ACHN (cell line): ENCODE measurements around the gene GGTLC3.
"Not testable (repeated sequence)": the region's sequence is repeated elsewhere in the genome, so short reads cannot be mapped to it uniquely, and the experiment has no call there.

ENCODE experiments used
- DNase-seq: peaks from one replicate; pipeline ENCODE4 v3.0.0-alpha.2; 2015
- in situ Hi-C: cut with HindIII; loops from 2 replicates; pipeline ENCODE4 v1.10.0; 2017; ENCODE audit warnings: low sequenced_read_pairs, low pct_ligation_motif_present, low pct_unique_long_range_greater_than_20kb

GGTLC3 gene

GRCh38 chr22:18527752-18528596, 10.0 kb upstream of the GGTLC3 start, which contains the start of gene TMEM191B:
Gene TMEM191B, plus strand, starts transcription at chr22:18527802. Its CDS starts 179 bp downstream, at chr22:18527981.
- DNase-seq, in situ Hi-C loops: not testable (repeated sequence)

- in situ Hi-C loops, result not testable (repeated sequence)
These were observed 5.4 kb upstream of the GGTLC3 start for GRCh38 chr22:18523328-18523727.

GRCh38 chr22:18522762-18523161, 4.8 kb upstream of the GGTLC3 start:
- in situ Hi-C loops, DNase-seq: not testable (repeated sequence)

More at GRCh38 chr22:18523328-18523727, 5.4 kb upstream of the GGTLC3 start:
- DNase-seq, result not testable (repeated sequence)

- in situ Hi-C loops, DNase-seq: not testable (repeated sequence)
These were observed 4.5 kb downstream of the GGTLC3 start for GRCh38 chr22:18513454-18513853.

- in situ Hi-C loops, DNase-seq: not testable (repeated sequence)
These were observed 5.6 kb downstream of the GGTLC3 start for GRCh38 chr22:18512378-18512777.

- in situ Hi-C loops, result not testable (repeated sequence)
These were observed 6.6 kb downstream of the GGTLC3 start for GRCh38 chr22:18511327-18511726.

GRCh38 chr22:18496227-18496626, 21.7 kb downstream of the GGTLC3 start:
- in situ Hi-C loops, DNase-seq: not testable (repeated sequence)

More at GRCh38 chr22:18511327-18511726, 6.6 kb downstream of the GGTLC3 start:
- not testable (repeated sequence) for DNase-seq
